GM12865 (cell line): ENCODE measurements around the gene NRCAM.

ENCODE experiments used
- DNase-seq: peaks from one replicate; pipeline ENCODE4 v3.0.0; 2010; ENCODE audit warnings: low read depth
- H3K4me3 ChIP-seq: 2 replicates; pipeline ENCODE4 v1.5.1; 2011; ENCODE audit warnings: mild to moderate bottlenecking, low read depth, low read length, control low read depth
- CTCF ChIP-seq: IDR thresholded peaks from 2 replicates; pipeline ENCODE4 v1.5.1; 2011; ENCODE audit warnings: low read length, control low read depth, low read depth, inconsistent platforms; ENCODE audit not compliant: insufficient read depth; ENCODE audit errors: missing control alignments

The NRCAM gene

GRCh38 chr7:108330227-108330626, 126.0 kb downstream of the NRCAM start:
- no peak for TF ChIP-seq CTCF
- no peak overlapping the region for H3K4me3 ChIP-seq
- no peak for DNase-seq

- DNase-seq: no peak
Measured at GRCh38 chr7:108329514-108329913, 126.7 kb downstream of the NRCAM start.

GRCh38 chr7:108328174-108328651, 128.0 kb downstream of the NRCAM start:
- TF ChIP-seq CTCF: no peak
- H3K4me3 ChIP-seq: no peak overlapping the region
- DNase-seq: peak; percentile 35

More at GRCh38 chr7:108329514-108329913, 126.7 kb downstream of the NRCAM start:
- no peak for TF ChIP-seq CTCF
- H3K4me3 ChIP-seq: no peak overlapping the region

GRCh38 chr7:108327353-108327752, 128.9 kb downstream of the NRCAM start:
- DNase-seq: peak; percentile 25
- no peak overlapping the region for H3K4me3 ChIP-seq
- TF ChIP-seq CTCF: no peak

- DNase-seq: no peak
- TF ChIP-seq CTCF: no peak
- no peak overlapping the region for H3K4me3 ChIP-seq
Measured at GRCh38 chr7:108326938-108327337, 129.3 kb downstream of the NRCAM start.

- no peak for TF ChIP-seq CTCF
- DNase-seq: no peak
Measured at GRCh38 chr7:108324053-108325038, 131.9 kb downstream of the NRCAM start.

More at GRCh38 chr7:108324053-108325038, 131.9 kb downstream of the NRCAM start:
- no peak overlapping the region for H3K4me3 ChIP-seq
